Measurements from ENCODE around the gene TCTN1. TPM values are rescaled to one million over a fixed set of nuclear protein-coding genes. Genes with fewer than 3 reads are reported as not detected.

Gene TCTN1
- total and polyA plus RNA-seq, 2 of the 8 experiments (the other 6 are each of a cell fraction or from before 2014, with no cell fraction given), result 14.7 to 16.4 TPM

- FAIRE-seq (no peak), DNase-seq (ENCODE audit: low read depth in 1 of 2, low spot score in 2 of 2) (no peak)
- ChIA-PET CTCF (ENCODE audit: partially characterized antibody) (interaction anchor here (1.4 kb wide), 1 partner anchor 78 kb away, joined by 5 read pairs; no protein-coding TSS in a partner anchor), POLR2A (ENCODE audit: partially characterized antibody) (interaction anchor here (0.7 kb wide), 1 partner anchor 10 kb away, joined by 4 read pairs; the partner anchor contains the start of gene HVCN1)
- Histone ChIP-seq H2BK12ac (ENCODE audit: low read depth, low read length) (no peak overlapping the region), H2AFZ (ENCODE audit: low read length) (no peak overlapping the region), H3K4me3 (ENCODE audit: extremely low read depth in 1 of 4, insufficient read depth in 2 of 4, low read depth in 3 of 4, low read length in 4 of 4) (no peak overlapping the region), H3K79me2 (ENCODE audit: control insufficient read depth in 1 of 2, insufficient read depth in 2 of 2, low read length in 2 of 2) (no peaks in the 10 kb centered on the region), H2BK120ac (replicated peaks; ENCODE audit: low read depth, low read length) (no peak overlapping the region), H3K14ac (ENCODE audit: insufficient read length) (no peak overlapping the region), H3K23ac (ENCODE audit: insufficient read length) (no peak overlapping the region), H3K4me2 (ENCODE audit: insufficient read depth in 1 of 2, low read depth in 2 of 2, low read length in 2 of 2) (no peak overlapping the region), H4K5ac (ENCODE audit: insufficient read length, low read depth, low read length) (no peak overlapping the region), H4K8ac (ENCODE audit: extremely low read depth, insufficient read depth, low read length) (no peak overlapping the region), H3K36me3 (ENCODE audit: control insufficient read depth in 2 of 4, insufficient read depth in 4 of 4, low read length in 3 of 4) (no peaks in the 10 kb centered on the region), H2BK5ac (ENCODE audit: low read depth, low read length) (no peak overlapping the region), H4K20me1 (replicated peaks in 1 of 2; ENCODE audit: control insufficient read depth in 1 of 2, insufficient read depth in 2 of 2, low read length in 2 of 2) (no peaks in the 10 kb centered on the region), H3K9me3 (ENCODE audit: insufficient read depth in 2 of 2, low read depth in 1 of 2, low read length in 1 of 2) (no peaks in the 10 kb centered on the region), H2BK20ac (ENCODE audit: low read length) (no peak overlapping the region), H3K18ac (ENCODE audit: extremely low read depth, low read length) (no peak overlapping the region), H4K91ac (replicated peaks; ENCODE audit: insufficient read length, low read length) (no peak overlapping the region), H2BK15ac (ENCODE audit: low read length) (no peak overlapping the region), H3K9ac (replicated peaks in 1 of 4; ENCODE audit: extremely low read depth in 1 of 4, low read depth in 3 of 4, low read length in 3 of 4) (no peak overlapping the region), H3K23me2 (ENCODE audit: low read depth, low read length) (0 out of 2 replicates have a peak, but pooled peaks cover 2% of the 10 kb centered on the region), H2AK5ac (ENCODE audit: low read depth, low read length) (no peak overlapping the region), H3K4ac (replicated peaks; ENCODE audit: insufficient read length, low read depth, low read length) (no peak overlapping the region), H3K4me1 (replicated peaks in 1 of 4; ENCODE audit: control insufficient read depth in 3 of 4, insufficient read depth in 4 of 4, low read length in 3 of 4) (no peaks in the 10 kb centered on the region), H3K79me1 (ENCODE audit: low read depth, low read length) (no peaks in the 10 kb centered on the region; the same call in 1 of the 2 replicates), H3K56ac (replicated peaks; ENCODE audit: insufficient read length, low read depth, low read length) (no peak overlapping the region), H3K27me3 (replicated peaks in 1 of 4; ENCODE audit: control insufficient read depth in 3 of 4, extremely low read depth in 1 of 4, insufficient read depth in 3 of 4, low read length in 3 of 4) (no peaks in the 10 kb centered on the region), H3K27ac (ENCODE audit: low read depth, low read length) (no peak overlapping the region)
- no peak for TF ChIP-seq POU5F1 (IDR thresholded peaks at IDR 0.05; ENCODE audit: low read depth, low read length)
- TF ChIP-seq NRF1 (IDR thresholded peaks at IDR 0.05; ENCODE audit: low read depth, low read length), result no peak
- TF ChIP-seq HDAC2 (IDR thresholded peaks at IDR 0.05; ENCODE audit: borderline replicate concordance in 1 of 2, low read depth in 2 of 2, low read length in 2 of 2), result no peak
- no peak for TF ChIP-seq RFX5 (IDR thresholded peaks at IDR 0.05; ENCODE audit: borderline replicate concordance, low read depth, low read length)
- TF ChIP-seq ASH2L (IDR thresholded peaks at IDR 0.05; ENCODE audit: low read length), result no peak
- TF ChIP-seq CTBP2 (IDR thresholded peaks at IDR 0.05; ENCODE audit: borderline replicate concordance, insufficient read depth, insufficient read length, low read length), result no peak
- WGBS, 2 experiments (ENCODE audit: extremely low coverage in 1 of 2, insufficient coverage in 1 of 2, insufficient read length in 1 of 2, insufficient replicate concordance in 2 of 2, low coverage in 1 of 2, low lambda C conversion rate in 2 of 2, missing lambda C conversion rate in 1 of 2), result 89% methylated on average over 1 of the region's 1 CpG; no CpG with 5 or more reads in 1 of the 2 experiments
These were observed 66.1 kb downstream of the TCTN1 start for GRCh38 chr12:110680032-110680431.

Data from H1 (cell line).